Effector memory CD8-positive, alpha-beta T cell (primary cell): ENCODE results near the gene ADAM23.
"Not testable (repeated sequence)": the region's sequence is repeated elsewhere in the genome, so short reads cannot be mapped to it uniquely, and the experiment has no call there.

Experiments
- ATAC-seq: fragments of 150-1000 bp; cut with Tn5 transposase; replicated peaks from 2 replicates; pipeline ENCODE4 v1.10.0; 2021; ENCODE audit warnings: mild to moderate bottlenecking, moderate library complexity
- DNase-seq, 3 experiments: peaks; one replicate each; pipeline ENCODE4 v3.0.0; 2021
- H3K27ac Mint-ChIP-seq, 2 donors: one replicate each; pipeline ENCODE4 v1.8.0; 2022; ENCODE audit warnings: mild to moderate bottlenecking in 2 of 2, mixed read lengths in 2 of 2, moderate library complexity in 2 of 2
- H3K27me3 Mint-ChIP-seq, 2 donors: one replicate each; pipeline ENCODE4 v1.8.0; 2022; ENCODE audit warnings: mixed read lengths in 2 of 2
- H3K36me3 Mint-ChIP-seq: one replicate; pipeline ENCODE4 v1.8.0; 2022; ENCODE audit warnings: mild to moderate bottlenecking, moderate library complexity, mixed read lengths; ENCODE audit not compliant: insufficient read depth
- H3K4me1 Mint-ChIP-seq, 2 donors: one replicate each; pipeline ENCODE4 v1.8.0; 2022; ENCODE audit warnings: low read depth in 2 of 2, mixed read lengths in 2 of 2
- H3K4me3 Mint-ChIP-seq, 2 donors: one replicate each; pipeline ENCODE4 v1.8.0; 2022; ENCODE audit warnings: mild to moderate bottlenecking in 2 of 2, mixed read lengths in 2 of 2, moderate library complexity in 2 of 2
- H3K9me3 Mint-ChIP-seq, 2 donors: one replicate each; pipeline ENCODE4 v1.8.0; 2022; ENCODE audit warnings: mixed read lengths in 2 of 2
- total RNA-seq, 9 experiments: gene quantifications; one replicate each; lab custom pipeline; 2026; lab: John Stamatoyannopoulos, UW

Gene ADAM23, protein sequence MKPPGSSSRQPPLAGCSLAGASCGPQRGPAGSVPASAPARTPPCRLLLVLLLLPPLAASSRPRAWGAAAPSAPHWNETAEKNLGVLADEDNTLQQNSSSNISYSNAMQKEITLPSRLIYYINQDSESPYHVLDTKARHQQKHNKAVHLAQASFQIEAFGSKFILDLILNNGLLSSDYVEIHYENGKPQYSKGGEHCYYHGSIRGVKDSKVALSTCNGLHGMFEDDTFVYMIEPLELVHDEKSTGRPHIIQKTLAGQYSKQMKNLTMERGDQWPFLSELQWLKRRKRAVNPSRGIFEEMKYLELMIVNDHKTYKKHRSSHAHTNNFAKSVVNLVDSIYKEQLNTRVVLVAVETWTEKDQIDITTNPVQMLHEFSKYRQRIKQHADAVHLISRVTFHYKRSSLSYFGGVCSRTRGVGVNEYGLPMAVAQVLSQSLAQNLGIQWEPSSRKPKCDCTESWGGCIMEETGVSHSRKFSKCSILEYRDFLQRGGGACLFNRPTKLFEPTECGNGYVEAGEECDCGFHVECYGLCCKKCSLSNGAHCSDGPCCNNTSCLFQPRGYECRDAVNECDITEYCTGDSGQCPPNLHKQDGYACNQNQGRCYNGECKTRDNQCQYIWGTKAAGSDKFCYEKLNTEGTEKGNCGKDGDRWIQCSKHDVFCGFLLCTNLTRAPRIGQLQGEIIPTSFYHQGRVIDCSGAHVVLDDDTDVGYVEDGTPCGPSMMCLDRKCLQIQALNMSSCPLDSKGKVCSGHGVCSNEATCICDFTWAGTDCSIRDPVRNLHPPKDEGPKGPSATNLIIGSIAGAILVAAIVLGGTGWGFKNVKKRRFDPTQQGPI
- total RNA-seq: 0.38 to 16.0 (median 1.3) reads per million in 9 experiments

DNA sequence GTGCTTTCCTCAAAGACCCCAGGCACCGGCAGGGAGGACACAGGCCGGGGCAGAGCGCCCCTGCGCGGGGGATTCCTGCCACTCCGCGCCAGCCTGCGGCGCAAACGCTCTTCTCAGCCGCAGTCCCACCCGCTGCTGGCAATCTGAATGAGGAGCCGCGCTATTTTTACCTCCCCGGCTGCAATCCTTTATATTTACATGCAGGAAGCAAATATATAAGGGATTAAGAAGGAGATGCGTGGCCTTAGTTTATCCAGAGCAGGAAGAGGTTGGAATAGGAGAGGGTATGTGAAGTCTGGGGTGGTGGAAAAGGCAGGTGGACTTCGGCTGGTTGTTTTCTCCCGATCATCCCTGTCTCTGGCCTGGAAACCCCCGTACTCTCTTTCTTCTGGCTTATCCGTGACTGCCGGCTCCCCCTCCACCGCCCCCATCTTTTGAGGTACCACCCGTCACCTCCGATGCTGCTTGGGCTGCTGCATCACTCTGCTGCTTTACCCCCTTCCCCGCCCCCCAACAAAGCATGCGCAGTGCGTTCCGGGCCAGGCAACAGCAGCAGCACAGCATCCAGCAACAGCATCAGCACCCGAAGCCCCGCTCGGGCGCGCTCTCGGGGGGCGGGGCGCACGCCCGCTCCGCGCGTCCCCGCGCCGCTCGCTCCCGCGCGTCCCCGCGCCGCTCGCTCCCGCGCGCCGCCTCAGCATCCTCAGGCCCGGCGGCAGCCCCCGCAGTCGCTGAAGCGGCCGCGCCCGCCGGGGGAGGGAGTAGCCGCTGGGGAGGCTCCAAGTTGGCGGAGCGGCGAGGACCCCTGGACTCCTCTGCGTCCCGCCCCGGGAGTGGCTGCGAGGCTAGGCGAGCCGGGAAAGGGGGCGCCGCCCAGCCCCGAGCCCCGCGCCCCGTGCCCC is at the start of gene ADAM23:
Gene ADAM23 (plus strand): TSS at position 700 of the 902 bp plus-strand sequence. CDS start 335 bp downstream, outside the sequence.
- Mint-ChIP-seq H3K27me3 (peaks cover 53 to 65% of the 10 kb centered on the region in 2 donors), H3K27ac (no peak within 1 kb of the TSS), H3K36me3 (no peaks in the 10 kb centered on the region), H3K9me3 (no peaks in the 10 kb centered on the region), H3K4me1 (peaks cover 4 to 5% of the 10 kb centered on the region in 2 donors), H3K4me3 (peak within 1 kb of the TSS; percentile 63 to 69)
- ATAC-seq: peak; percentile 36
- no peak for DNase-seq

DNA sequence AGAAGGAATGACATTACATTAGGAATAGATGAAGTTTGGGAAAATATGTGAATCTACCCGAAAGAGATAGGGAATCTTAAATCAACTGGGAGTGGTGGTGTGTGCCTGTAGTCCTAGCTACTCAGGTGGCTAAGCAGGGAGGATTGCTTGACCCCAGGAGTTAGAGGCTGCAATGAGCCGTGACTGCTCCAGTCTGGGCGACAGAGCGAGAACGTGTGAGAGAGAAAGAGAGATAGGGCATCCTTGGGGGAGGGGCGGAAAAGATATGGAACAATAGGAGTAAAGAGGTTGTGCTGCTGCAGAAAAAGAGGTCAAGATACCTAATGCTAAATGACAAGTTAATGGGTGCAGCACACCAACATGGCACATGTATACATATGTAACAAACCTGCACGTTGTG is 47.1 kb upstream of the ADAM23 start:
- Mint-ChIP-seq H3K4me3 (no peak overlapping the region), H3K27ac (no peak overlapping the region), H3K27me3 (peaks cover 5 to 6% of the 10 kb centered on the region in 2 donors), H3K9me3 (peaks cover 3 to 5% of the 10 kb centered on the region in 2 donors), H3K4me1 (no peaks in the 10 kb centered on the region), H3K36me3 (no peaks in the 10 kb centered on the region)
- ATAC-seq (no peak), DNase-seq (no peak)

DNA sequence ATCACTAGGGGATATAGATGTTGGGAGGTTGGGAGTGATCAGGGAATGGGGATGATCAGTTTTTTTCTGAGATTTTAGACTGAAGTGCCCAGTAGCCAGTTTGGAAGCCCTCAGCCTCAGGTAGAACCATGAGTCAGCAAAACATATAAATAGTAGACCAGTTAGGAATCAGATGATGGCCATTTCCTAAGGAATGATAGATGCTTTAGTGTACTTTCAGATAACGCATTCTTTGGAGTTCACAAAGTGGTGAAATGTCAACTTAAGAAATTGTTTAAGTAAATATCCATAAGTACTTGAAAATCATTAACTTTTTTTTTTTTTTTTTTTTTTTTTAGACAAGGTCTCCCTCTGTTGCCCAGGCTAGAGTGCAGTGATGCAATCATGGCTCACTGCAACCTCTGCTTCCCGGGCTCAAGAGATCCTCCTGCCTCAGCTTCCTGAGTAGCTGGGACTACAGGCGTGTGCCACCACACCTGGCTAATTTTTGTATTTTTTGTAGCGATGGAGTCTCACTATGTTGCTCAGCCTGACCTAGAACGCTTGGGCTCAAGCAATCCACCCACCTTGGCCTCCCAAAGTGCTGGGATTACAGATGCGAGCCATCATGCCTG is 40.3 kb upstream of the ADAM23 start:
- H3K9me3 Mint-ChIP-seq, DNase-seq, H3K36me3 Mint-ChIP-seq, H3K4me3 Mint-ChIP-seq, H3K27ac Mint-ChIP-seq, H3K4me1 Mint-ChIP-seq, ATAC-seq, H3K27me3 Mint-ChIP-seq: not testable (repeated sequence)

DNA sequence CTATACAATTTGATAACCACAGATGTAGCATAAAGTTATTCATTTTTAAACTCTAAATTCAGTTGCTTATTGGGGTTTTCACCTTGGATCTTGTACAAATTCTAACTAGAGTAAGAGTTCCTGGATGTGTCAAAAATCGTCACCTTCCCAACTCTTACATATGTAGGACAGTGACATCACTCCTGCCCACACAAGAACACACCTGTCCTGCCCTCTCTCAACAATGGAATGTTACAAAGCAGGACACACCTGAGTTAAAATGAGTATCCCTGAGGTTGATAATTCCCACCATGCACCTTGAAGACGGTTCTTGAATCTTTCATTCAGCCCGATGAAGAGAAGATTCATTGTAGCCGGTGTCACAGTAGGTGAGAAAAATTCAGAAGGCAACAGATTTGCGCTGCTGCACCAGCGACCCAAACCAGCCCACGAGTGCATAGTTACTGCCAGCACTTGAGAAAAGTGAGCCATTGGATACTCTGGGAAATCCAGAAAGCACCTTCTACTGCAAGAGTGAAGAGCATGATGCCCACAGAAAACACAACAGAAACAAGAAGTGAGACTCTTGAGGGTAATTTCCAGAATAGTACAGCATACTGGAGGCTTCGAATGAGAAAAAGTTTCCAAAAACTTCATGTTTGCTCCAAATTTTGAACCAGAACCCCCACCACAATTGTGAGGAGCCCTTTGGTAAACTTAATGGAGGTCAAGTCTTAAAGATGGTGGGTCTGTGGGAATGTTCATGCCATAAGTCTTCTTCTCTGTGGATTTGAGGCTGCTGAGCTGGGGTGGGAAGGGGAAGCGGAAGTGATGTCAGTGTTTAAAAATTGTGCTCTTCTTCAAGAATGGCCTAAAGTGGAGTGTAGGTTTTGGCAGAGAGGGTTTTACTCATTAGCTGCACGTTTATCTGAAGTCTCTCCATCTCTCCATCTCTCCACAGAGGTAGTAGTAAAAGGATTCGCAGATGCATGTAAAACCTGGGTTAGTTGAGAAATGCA is 34.7 kb upstream of the ADAM23 start:
- Mint-ChIP-seq H3K9me3 (peaks cover 0 to 2% of the 10 kb centered on the region in 2 donors), H3K4me1 (no peaks in the 10 kb centered on the region), H3K36me3 (no peaks in the 10 kb centered on the region), H3K27ac (no peak overlapping the region), H3K27me3 (no peaks in the 10 kb centered on the region), H3K4me3 (no peak overlapping the region)
- ATAC-seq: no peak
- DNase-seq: no peak

DNA sequence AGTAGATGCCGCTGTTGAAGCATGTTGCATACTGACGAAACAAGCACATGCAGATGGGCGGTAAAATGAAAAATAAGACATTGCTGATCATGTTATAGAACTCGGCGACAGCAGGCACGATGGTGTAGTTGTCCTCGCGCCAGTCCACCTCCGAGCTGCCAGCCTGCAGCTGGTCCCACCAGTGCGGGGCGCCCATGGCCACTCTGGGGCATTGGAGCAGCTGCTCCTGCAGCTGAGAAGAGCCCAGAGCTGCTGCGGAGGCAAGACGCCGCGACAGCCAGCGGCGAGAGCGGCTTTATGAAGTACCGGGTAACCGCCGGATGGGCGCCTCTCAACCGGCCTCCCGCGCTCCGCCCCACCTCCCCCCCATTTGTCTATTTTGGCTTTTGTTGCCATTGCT is 32.6 kb upstream of the ADAM23 start:
- H3K4me1 Mint-ChIP-seq: no peaks in the 10 kb centered on the region
- H3K27ac Mint-ChIP-seq: no peak overlapping the region
- DNase-seq: no peak
- H3K36me3 Mint-ChIP-seq: no peaks in the 10 kb centered on the region
- no peak overlapping the region for H3K4me3 Mint-ChIP-seq
- H3K9me3 Mint-ChIP-seq: peaks cover 0 to 2% of the 10 kb centered on the region in 2 donors
- H3K27me3 Mint-ChIP-seq: peaks cover 0 to 10% of the 10 kb centered on the region in 2 donors
- ATAC-seq: no peak

DNA sequence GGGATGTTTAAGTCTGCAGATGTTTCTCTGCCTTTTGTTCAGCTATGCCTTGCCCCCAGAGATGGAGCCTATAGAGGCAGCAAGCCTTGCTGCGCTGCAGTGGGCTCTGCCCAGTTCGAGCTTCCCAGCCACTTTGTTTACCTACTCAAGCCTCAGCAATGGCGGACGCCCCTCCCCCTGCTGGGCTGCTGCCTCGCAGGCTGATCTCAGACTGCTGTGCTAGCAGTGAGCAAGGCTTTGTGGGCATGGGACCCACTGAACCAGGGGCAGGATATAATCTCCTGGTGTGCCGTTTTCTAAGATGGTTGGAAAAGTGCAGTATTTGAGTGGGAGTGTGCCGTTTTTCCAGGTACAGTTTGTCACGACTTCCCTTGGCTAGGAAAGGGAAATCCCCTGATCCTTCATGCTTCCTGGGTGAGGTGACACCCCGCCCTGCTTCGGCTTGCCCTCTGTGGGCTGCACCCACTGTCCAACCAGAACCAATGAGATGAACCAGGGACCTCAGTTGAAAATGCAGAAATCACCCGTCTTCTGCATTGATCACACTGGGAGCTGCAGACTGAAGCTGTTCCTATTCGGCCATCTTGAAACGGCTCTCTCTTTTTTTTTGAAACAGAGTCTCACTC is 27.6 kb upstream of the ADAM23 start:
- Mint-ChIP-seq H3K27me3 (peaks cover 8 to 10% of the 10 kb centered on the region in 2 donors), H3K4me3 (no peak overlapping the region), H3K36me3 (no peaks in the 10 kb centered on the region), H3K4me1 (no peaks in the 10 kb centered on the region), H3K27ac (no peak overlapping the region), H3K9me3 (peaks cover 5 to 11% of the 10 kb centered on the region in 2 donors)
- ATAC-seq: no peak
- DNase-seq: no peak

DNA sequence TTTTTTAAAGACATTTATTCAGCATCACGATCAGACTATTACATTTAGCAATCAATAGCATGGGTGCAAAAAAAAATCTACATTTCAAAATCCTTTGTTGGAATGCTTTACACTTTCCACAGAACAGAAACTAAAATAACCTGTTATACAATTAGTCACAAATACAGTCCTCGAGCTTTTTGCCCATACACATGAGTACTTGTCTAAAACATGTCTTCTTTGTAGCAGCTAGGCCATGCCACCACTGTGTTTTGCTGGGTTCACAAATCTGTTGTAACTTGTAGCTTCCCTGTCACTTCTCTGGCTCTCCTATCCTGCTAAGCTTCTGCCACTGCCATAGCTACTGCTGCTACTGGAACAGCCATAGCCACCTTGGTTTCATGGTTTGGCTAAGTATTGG is 24.4 kb upstream of the ADAM23 start:
- no peak overlapping the region for H3K27ac Mint-ChIP-seq
- no peaks in the 10 kb centered on the region for H3K4me1 Mint-ChIP-seq
- ATAC-seq: no peak
- no peak overlapping the region for H3K4me3 Mint-ChIP-seq
- H3K27me3 Mint-ChIP-seq: peaks cover 10 to 18% of the 10 kb centered on the region in 2 donors
- no peaks in the 10 kb centered on the region for H3K36me3 Mint-ChIP-seq
- no peak for DNase-seq
- peaks cover 5 to 11% of the 10 kb centered on the region in 2 donors for H3K9me3 Mint-ChIP-seq

DNA sequence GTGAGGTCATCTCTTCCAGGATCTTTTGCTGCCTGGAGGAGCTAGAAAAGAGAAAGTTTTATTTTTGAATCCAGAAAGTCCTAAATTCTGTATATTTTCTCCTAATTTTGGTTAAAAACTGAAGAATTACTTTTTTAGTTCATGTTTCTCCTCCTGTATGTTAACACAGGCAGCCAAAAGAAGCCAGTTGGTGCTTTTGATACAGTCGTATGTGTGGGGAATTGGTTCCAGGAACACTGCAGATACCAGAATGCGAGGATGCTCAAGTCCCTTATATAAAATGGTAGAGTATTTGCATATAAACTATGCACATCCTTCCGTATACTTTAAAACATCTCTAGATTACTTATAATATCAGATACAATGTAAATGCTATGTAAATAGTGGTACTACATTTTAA is 22.6 kb upstream of the ADAM23 start:
- Mint-ChIP-seq H3K27me3 (peaks cover 0 to 18% of the 10 kb centered on the region in 2 donors), H3K27ac (no peak overlapping the region), H3K4me1 (no peaks in the 10 kb centered on the region), H3K9me3 (peaks cover 5 to 11% of the 10 kb centered on the region in 2 donors), H3K36me3 (no peaks in the 10 kb centered on the region), H3K4me3 (no peak overlapping the region)
- DNase-seq (no peak), ATAC-seq (no peak)

DNA sequence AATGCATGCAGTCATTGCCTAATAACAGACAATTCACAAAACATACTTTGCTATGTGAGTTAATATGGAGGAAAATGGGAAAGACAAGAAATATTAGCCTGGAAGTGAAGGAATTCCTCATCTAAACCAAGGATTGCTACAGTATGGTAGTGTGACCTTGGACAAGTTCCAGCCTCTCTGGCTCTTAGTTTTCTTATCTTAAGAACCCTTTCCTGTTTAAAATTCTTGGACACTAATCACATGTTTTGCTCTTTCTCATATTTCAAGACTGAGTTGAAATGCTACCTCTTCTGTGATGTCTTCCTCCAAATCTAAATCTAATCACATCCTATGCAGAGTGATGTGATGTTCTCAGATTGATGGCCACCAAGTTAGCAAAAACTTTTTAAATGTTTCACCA is 20.8 kb upstream of the ADAM23 start:
- no peak for DNase-seq
- Mint-ChIP-seq H3K4me1 (no peaks in the 10 kb centered on the region), H3K36me3 (no peaks in the 10 kb centered on the region), H3K4me3 (no peak overlapping the region), H3K9me3 (peaks cover 5 to 11% of the 10 kb centered on the region in 2 donors), H3K27me3 (peaks cover 0 to 10% of the 10 kb centered on the region in 2 donors), H3K27ac (no peak overlapping the region)
- no peak for ATAC-seq

DNA sequence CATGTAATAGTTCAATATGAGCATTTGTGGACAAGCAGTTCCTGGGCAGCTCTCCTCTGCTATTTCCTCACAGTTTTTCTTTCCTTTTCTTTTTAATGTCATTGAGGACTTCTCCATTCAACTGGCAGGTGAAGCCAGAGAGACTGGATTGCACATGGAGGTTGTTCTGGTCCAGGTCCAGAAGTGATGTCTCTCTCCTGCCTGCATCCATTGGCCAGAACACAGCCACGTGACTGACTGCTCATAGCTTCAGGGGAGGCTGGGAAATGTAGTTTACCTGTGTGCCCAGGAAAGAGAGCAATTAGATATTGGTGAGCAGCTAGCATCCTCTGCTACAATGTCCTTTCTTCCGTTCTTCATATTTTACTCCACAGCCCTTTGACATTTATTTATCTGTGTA is 20.2 kb upstream of the ADAM23 start:
- ATAC-seq (no peak), DNase-seq (no peak)
- no peak overlapping the region for H3K27ac Mint-ChIP-seq
- H3K27me3 Mint-ChIP-seq: peaks cover 0 to 10% of the 10 kb centered on the region in 2 donors
- no peak overlapping the region for H3K4me3 Mint-ChIP-seq
- H3K36me3 Mint-ChIP-seq: no peaks in the 10 kb centered on the region
- H3K9me3 Mint-ChIP-seq: peaks cover 5 to 11% of the 10 kb centered on the region in 2 donors
- H3K4me1 Mint-ChIP-seq: no peaks in the 10 kb centered on the region

DNA sequence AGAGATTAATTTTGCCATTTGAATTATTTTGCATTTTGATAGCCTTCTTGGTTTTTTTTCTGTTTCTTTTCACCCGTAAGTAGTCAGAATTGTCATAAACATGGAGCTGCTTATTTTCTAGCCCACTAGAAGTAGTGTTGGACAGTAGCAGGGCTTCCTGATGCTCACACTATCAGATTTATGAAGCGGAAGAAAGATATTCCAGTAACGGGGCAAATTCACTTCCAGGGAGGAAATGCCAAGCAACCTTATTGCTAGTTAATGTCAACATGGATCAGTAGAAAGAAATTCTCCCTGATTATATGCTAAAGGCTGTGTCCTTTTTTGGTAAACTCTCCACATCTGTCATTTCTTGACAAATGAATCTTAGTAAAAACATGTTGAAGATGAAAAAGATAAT is 19.2 kb upstream of the ADAM23 start:
- H3K27me3 Mint-ChIP-seq: peaks cover 0 to 10% of the 10 kb centered on the region in 2 donors
- no peak overlapping the region for H3K27ac Mint-ChIP-seq
- no peaks in the 10 kb centered on the region for H3K36me3 Mint-ChIP-seq
- DNase-seq (no peak), ATAC-seq (no peak)
- no peaks in the 10 kb centered on the region for H3K4me1 Mint-ChIP-seq
- no peak overlapping the region for H3K4me3 Mint-ChIP-seq
- H3K9me3 Mint-ChIP-seq: peaks cover 5 to 10% of the 10 kb centered on the region in 2 donors
